HG02884 (cell line): ENCODE data around the gene ANKS6.

Source experiments
- ATAC-seq: cut with Tn5 transposase; IDR thresholded peaks from one replicate; pipeline ENCODE4 v1.9.1; 2021; ENCODE audit warnings: mild to moderate bottlenecking, moderate library complexity; ENCODE audit not compliant: unreplicated experiment

ANKS6 gene

DNA sequence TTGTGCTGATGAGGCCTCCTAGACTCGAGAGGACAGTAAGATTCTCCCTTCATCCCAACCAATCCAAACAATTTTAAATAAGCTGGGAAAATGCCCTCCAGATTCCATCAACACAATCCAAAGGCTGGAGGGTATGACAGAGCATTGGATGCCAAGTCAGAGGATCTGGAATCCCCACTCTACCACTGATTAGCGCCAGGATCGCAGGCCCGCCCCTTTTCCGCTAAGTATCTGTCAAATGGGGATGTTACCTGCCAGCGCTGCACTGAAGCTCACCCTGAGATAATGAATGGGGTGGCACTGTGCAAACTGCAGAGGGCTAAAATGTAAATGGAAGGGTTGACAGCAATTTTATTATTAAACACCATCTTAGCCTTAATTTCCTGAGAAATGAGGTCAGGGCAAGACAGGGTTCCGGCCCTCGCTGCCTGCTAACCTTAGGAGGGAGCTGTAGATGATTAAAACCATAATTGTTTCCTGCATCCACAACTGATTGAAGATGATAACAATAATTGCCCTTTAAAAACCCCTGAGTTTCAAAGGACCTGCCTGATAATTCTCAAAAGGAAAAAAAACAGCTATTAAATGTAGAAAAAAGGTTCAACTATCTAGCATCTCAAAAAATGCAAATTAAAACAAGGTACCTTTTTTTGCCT, 56.0 kb downstream of the ANKS6 start:
- no peak for ATAC-seq

GRCh38 chr9:98738741-98739140, 57.6 kb downstream of the ANKS6 start:
- no peak for ATAC-seq

- no peak for ATAC-seq
Measured at GRCh38 chr9:98736226-98736625, 60.1 kb downstream of the ANKS6 start.

DNA sequence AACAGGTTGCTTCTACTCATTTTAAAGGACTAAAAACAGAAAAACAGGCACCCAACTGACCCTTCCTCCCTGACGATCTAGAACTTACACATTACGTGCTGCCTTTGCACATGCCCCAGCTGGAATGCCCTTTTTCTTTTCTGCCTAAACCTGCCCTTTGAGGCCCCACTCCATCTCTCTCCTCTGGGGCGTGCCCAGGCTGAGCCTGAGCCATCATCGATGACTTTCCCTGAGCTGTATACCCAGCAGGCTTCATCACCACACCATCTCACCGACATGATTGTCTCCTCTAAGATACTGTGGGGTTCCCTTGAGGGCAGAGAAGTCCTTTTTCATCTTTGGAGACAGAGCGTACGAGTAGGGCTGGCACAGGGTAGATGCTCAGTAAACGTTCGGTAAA, 63.6 kb downstream of the ANKS6 start:
- ATAC-seq: no peak

GRCh38 chr9:98732091-98732490, 64.3 kb downstream of the ANKS6 start:
- no peak for ATAC-seq

DNA sequence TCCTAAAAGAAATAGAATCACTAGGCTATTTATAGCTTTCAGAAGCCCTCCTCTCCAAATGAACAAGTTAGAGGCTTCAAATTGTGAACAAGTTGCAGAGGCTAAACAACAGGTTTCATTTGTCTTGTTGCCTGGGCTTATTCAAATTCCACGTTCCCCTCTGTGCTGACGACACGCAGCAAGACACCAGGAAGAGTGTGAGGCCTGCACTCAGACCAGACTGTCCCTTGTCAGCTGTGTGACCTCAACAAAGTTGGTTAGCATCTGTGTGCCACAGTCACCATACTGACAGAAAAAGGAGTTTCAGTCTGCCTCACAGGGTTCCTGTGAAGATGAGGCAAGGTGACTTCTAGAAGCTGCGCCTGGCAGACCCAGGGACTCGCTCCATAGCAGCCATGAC, 65.5 kb downstream of the ANKS6 start:
- ATAC-seq: no peak

- no peak for ATAC-seq
Measured at GRCh38 chr9:98728500-98728899, 67.9 kb downstream of the ANKS6 start.

DNA sequence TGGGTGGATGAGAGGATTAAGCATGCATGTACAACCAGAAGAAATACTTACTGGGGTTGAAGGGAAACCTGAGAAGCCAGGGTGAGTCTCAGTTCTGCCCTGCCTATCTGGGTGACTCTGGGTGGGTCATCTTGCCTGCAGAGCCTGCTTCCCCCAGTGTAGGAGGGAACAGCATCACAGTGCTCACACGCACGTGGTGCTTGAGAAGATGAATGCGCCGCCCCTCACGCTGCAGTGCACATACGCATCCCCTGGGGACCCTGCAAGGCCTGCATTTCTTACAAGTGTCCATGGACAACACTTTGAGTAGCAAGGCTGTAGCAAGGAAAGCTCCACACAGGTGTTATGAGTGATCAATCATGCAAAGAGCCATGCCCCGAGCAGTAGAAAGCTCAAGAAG, 68.9 kb downstream of the ANKS6 start:
- no peak for ATAC-seq

- ATAC-seq: no peak
Measured at GRCh38 chr9:98726735-98727134, 69.6 kb downstream of the ANKS6 start.

GRCh38 chr9:98724810-98725530, 71.4 kb downstream of the ANKS6 start:
- ATAC-seq: no peak

DNA sequence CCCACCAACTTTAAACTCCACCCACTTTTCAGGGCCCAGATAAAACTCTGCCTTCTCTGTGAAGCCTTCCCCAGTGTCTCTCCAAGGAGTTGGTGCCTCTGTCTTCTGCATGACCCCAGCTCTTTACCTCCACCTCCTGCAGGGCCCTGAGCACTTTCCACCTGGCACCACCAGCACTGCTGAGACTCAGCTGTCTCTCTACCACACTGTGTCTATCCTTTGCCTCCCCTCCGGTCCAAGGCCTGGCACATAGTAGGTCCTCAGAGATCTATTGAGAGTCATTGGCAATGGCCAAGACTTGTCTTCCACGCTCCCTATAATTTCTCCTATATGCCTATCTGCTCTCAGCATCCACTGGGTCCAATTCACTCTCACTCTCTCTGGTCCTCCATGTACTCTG, 74.7 kb downstream of the ANKS6 start:
- ATAC-seq: no peak

DNA sequence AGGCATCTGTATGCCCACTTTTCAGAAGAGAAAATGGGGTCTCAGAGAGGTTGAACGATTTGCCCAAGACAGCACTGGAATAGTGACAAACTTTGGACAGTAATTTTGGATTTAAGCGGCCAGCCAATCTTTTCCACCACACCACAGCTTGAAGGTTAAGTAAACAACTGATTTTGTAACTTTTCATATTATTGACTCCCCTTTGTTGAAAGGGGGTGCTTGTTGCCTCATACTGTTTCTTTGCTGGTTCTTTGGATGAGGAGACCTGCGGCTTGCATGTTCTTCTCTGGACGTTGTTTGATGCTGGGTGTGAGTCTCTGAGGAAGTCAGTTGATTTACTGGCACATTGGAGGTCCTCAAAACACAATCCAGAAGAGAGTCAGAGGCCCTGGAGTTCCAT, 76.0 kb downstream of the ANKS6 start:
- ATAC-seq: no peak

DNA sequence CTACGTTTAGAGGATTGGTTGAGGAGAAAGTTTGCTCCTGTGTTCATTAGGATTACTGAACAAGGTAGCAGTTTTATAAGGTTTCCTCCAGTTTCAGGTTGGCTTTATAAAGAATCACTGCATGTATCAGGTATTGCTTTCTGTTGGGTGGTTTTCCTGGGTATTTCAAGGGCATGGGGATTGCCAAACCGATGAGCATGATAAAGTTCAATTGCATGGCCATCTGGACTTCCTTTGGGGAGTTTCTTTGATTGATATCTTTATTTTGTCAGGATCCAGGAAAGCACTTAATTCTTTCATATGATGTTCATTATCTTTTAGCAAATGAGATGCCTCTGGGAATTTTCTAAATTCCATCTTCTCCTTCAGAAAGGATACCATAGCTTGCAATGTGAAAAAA, 77.3 kb downstream of the ANKS6 start:
- ATAC-seq: no peak

DNA sequence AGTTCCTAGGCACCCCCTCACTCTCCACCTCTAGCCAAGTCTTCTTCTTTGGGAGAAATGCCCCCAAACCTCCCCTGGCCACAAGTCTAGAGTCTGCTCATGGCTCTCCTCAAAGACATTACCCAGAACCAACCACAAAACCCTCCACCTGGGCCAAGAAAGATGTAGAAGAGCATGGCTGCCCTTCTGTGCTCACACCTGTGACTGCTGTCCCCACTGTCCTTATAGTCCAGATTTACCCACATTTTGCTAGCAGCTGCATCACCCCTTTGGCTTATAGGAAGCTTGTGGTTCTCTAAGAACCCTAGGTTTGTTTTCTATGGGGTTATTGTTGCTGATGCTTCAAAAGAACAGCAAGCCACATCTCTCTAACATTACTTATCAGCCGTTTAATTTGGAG, 81.5 kb downstream of the ANKS6 start:
- no peak for ATAC-seq

GRCh38 chr9:98712987-98713386, 83.4 kb downstream of the ANKS6 start:
- no peak for ATAC-seq

DNA sequence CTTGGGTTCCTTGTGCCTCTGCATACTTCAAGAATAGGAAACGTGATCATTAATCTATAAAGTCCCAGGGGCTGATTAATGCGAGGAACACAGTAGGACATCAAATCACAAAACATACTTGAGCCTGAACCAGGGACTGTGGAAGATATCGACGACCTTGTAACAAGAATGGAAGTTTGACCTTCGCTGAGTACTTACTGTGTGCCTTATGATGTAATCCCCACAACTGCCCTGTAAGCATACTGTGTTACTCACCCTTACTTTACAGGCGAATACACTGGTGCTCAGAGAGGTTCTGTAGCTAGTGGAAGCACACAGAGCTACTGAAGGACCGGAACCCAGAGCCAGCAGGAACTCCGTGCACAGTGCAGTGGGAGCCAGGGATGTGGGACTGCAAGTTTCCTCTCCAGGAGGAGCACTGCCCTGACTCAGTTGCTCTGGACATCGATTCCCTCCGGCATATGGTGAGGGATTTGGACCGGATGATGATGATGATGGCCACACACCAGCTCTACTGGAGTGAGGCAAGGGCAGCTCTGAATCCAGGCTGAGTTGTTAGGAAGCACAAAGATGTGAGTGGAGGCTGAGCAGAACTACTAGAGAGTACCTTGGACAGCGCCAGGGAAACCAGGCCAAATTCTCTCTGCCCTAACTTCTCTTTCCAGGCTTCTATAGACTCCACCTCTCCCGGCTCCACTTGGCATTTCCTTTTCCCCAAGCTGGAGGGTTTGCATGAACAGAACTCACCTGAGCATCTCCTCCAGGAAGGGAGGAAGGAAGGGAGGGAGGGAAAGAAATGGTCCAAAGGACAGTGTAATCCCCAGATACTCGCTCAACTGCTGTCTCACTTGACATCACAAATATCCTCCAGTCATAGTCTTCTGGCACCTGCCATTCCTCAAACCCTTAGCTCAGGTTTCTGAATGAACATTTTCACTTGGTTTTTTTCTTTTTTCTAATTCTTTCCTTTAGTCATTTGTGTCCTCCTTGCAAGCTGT, 86.1 kb downstream of the ANKS6 start:
- ATAC-seq: no peak

- no peak for ATAC-seq
Measured at GRCh38 chr9:98708933-98709911, 87.1 kb downstream of the ANKS6 start, which contains the start of gene GABBR2. TSS of gene GABBR2 (minus strand) at chr9:98708935. CDS start at chr9:98708737, 198 bp downstream.

GRCh38 chr9:98708103-98708932, 88.0 kb downstream of the ANKS6 start:
- no peak for ATAC-seq
